Measurements from ENCODE around the gene P2RX5.

The P2RX5 gene

GRCh38 chr17:3723188-3723555 is 27.2 kb upstream of the P2RX5 start:
- Histone ChIP-seq H3K4me1 (ENCODE audit: control insufficient read depth, insufficient read depth, low read length) (peaks cover 6% of the 10 kb centered on the region), H3K9me3 (ENCODE audit: control insufficient read depth, insufficient read depth, low read depth, low read length) (no peaks in the 10 kb centered on the region), H3K27ac (ENCODE audit: extremely low read depth, low read depth, low read length) (peak overlapping the region; percentile 78), H3K4me3 (ENCODE audit: low read depth, low read length) (peak overlapping the region; percentile 94), H3K36me3 (ENCODE audit: control insufficient read depth in 2 of 2, insufficient read depth in 1 of 2, low read length in 2 of 2) (peaks cover 56 to 67% of the 10 kb centered on the region in 2 experiments)
- TF ChIP-seq SETDB1 (IDR thresholded peaks at IDR 0.05; ENCODE audit: insufficient read length, low read length), result no peak
- no peak for TF ChIP-seq PRDM1 (tag by site-specific recombination; IDR thresholded peaks at IDR 0.05)
- TF ChIP-seq, protein P1, sequence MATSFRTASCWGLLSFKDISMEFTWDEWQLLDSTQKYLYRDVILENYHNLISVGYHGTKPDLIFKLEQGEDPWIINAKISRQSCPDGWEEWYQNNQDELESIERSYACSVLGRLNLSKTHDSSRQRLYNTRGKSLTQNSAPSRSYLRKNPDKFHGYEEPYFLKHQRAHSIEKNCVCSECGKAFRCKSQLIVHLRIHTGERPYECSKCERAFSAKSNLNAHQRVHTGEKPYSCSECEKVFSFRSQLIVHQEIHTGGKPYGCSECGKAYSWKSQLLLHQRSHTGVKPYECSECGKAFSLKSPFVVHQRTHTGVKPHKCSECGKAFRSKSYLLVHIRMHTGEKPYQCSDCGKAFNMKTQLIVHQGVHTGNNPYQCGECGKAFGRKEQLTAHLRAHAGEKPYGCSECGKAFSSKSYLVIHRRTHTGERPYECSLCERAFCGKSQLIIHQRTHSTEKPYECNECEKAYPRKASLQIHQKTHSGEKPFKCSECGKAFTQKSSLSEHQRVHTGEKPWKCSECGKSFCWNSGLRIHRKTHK (tag by site-specific recombination; IDR thresholded peaks at IDR 0.05), result no peak
- TF ChIP-seq ZNF521 (tag by site-specific recombination; IDR thresholded peaks at IDR 0.05), result no peak
- no peak for TF ChIP-seq ZNF670 (tag by site-specific recombination; IDR thresholded peaks at IDR 0.05; ENCODE audit: low read depth)
- TF ChIP-seq GLI4 (tag by site-specific recombination; IDR thresholded peaks at IDR 0.05), result 0 out of 2 replicates have a peak, but pooled peaks have one; percentile 34
- TF ChIP-seq ZNF398 (tag by site-specific recombination; IDR thresholded peaks at IDR 0.05), result no peak
- TF ChIP-seq ZNF184 (tag by site-specific recombination; IDR thresholded peaks at IDR 0.05), result no peak
- TF ChIP-seq ZNF677 (tag by site-specific recombination; IDR thresholded peaks at IDR 0.05), result no peak
- TF ChIP-seq ZNF585B (tag by site-specific recombination; IDR thresholded peaks at IDR 0.05), result no peak
- no peak for TF ChIP-seq SALL2 (tag by site-specific recombination; IDR thresholded peaks at IDR 0.05; ENCODE audit: borderline replicate concordance)
- 0 out of 2 replicates have a peak, but pooled peaks have one; percentile 1 for TF ChIP-seq ZNF37A (tag by site-specific recombination; IDR thresholded peaks at IDR 0.05)
- ChIA-PET POLR2A (interaction anchor here (0.6 to 2.5 kb wide), 16 partner anchors 8 to 852 kb away, joined by 3 to 20 read pairs (median 5); partner anchors contain the start of genes CTNS, EMC6, P2RX5 and SHPK), CTCF (interaction anchor here (0.7 to 8.4 kb wide), 7 partner anchors 9 to 283 kb away, joined by 3 to 84 read pairs (median 8); no protein-coding TSS in a partner anchor)

DNA sequence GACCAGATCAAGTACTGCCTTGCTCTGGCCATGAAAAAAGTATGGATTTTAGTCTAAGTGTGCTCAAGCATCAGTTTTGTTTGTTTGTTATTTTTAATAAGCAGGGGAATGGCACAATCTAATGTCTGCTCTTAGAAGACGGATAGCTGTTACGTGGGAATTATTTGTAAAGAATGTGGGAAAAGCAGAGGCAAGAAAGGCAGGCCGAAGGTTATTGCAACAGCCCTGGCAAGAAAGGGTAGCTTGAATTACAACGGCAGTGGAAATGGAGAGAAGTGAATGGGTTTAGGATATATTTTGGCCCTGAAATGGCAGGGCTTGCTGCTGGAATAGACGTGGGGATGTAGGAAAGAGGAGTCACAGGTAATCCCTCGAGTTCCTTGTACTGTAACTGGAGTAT is 26.8 kb upstream of the P2RX5 start:
- CTCF ChIA-PET, result interaction anchor here (0.6 to 8.4 kb wide), 9 partner anchors 11 to 674 kb away, joined by 3 to 84 read pairs (median 4); no protein-coding TSS in a partner anchor
- Histone ChIP-seq H3K4me1 (ENCODE audit: control insufficient read depth, insufficient read depth, low read length) (peaks cover 6% of the 10 kb centered on the region), H3K36me3 (ENCODE audit: control insufficient read depth in 2 of 2, insufficient read depth in 1 of 2, low read length in 2 of 2) (peaks cover 58 to 67% of the 10 kb centered on the region in 2 experiments), H3K9me3 (ENCODE audit: control insufficient read depth, insufficient read depth, low read depth, low read length) (no peaks in the 10 kb centered on the region), H3K27ac (ENCODE audit: extremely low read depth, low read depth, low read length) (0 out of 2 replicates have a peak overlapping the region, but pooled peaks have one; percentile 78), H3K4me3 (ENCODE audit: low read depth, low read length) (peak overlapping the region; percentile 94)
- POLR2A ChIA-PET, result interaction anchor here (0.6 to 2.5 kb wide), 12 partner anchors 8 to 674 kb away, joined by 3 to 20 read pairs (median 5); partner anchors contain the start of genes CTNS, EMC6 and SHPK
- TF ChIP-seq ZFP37 (tag by site-specific recombination; IDR thresholded peaks at IDR 0.05) (no peak), ZNF146 (tag by site-specific recombination; IDR thresholded peaks at IDR 0.05) (0 out of 2 replicates have a peak, but pooled peaks have one; percentile 3)

DNA sequence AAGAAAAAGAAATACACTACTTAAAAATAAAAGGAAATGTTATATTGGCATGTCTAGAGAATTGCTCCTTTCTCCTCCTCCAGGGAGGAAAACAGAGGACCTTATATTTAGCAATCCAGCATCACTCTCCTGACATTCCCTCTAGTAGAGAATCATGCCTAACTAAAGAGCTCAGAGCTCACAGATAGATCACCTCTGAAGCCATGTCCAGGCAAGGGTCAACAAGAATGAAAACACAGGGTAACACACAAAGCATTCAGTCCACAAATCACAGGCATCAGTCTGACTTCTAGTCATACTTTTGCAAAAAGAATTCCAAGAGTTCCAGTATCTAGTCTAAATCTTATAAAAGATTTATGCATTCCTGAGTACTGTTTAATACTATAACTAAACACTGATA is 23.3 kb upstream of the P2RX5 start:
- Histone ChIP-seq H3K36me3 (ENCODE audit: control insufficient read depth in 2 of 2, insufficient read depth in 1 of 2, low read length in 2 of 2) (peaks cover 68 to 73% of the 10 kb centered on the region in 2 experiments), H3K27ac (ENCODE audit: extremely low read depth, low read depth, low read length) (no peak overlapping the region), H3K4me1 (ENCODE audit: control insufficient read depth, insufficient read depth, low read length) (no peaks in the 10 kb centered on the region), H3K4me3 (ENCODE audit: low read depth, low read length) (no peak overlapping the region), H3K9me3 (ENCODE audit: control insufficient read depth, insufficient read depth, low read depth, low read length) (no peaks in the 10 kb centered on the region)
- TF ChIP-seq ZNF394 (tag by site-specific recombination; IDR thresholded peaks at IDR 0.05; ENCODE audit: borderline replicate concordance), result no peak
- TF ChIP-seq SALL2 (tag by site-specific recombination; IDR thresholded peaks at IDR 0.05; ENCODE audit: borderline replicate concordance), result no peak
- no peak for TF ChIP-seq KLF9 (tag by site-specific recombination; IDR thresholded peaks at IDR 0.05; ENCODE audit: low read depth)
- TF ChIP-seq, protein P2, sequence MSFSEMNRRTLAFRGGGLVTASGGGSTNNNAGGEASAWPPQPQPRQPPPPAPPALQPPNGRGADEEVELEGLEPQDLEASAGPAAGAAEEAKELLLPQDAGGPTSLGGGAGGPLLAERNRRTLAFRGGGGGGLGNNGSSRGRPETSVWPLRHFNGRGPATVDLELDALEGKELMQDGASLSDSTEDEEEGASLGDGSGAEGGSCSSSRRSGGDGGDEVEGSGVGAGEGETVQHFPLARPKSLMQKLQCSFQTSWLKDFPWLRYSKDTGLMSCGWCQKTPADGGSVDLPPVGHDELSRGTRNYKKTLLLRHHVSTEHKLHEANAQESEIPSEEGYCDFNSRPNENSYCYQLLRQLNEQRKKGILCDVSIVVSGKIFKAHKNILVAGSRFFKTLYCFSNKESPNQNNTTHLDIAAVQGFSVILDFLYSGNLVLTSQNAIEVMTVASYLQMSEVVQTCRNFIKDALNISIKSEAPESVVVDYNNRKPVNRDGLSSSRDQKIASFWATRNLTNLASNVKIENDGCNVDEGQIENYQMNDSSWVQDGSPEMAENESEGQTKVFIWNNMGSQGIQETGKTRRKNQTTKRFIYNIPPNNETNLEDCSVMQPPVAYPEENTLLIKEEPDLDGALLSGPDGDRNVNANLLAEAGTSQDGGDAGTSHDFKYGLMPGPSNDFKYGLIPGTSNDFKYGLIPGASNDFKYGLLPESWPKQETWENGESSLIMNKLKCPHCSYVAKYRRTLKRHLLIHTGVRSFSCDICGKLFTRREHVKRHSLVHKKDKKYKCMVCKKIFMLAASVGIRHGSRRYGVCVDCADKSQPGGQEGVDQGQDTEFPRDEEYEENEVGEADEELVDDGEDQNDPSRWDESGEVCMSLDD (tag by site-specific recombination; IDR thresholded peaks at IDR 0.05), result no peak
- no peak for TF ChIP-seq RBAK (tag by site-specific recombination; IDR thresholded peaks at IDR 0.05)
- no peak for TF ChIP-seq ZNF366 (tag by site-specific recombination; conservative IDR thresholded peaks at IDR 0.05)
- POLR2A ChIA-PET, result interaction anchor here (0.6 kb wide), 1 partner anchor 20 kb away, joined by 4 read pairs; no protein-coding TSS in a partner anchor
- CTCF ChIA-PET, result interaction anchor here (0.5 to 0.7 kb wide), 2 partner anchors 13 to 808 kb away, joined by 3 read pairs; no protein-coding TSS in a partner anchor

All from HEK293 (cell line).